ENCODE data around the gene EHD2.
"Not testable (repeated sequence)": the region's sequence is repeated elsewhere in the genome, so short reads cannot be mapped to it uniquely, and the experiment has no call there.

Gene EHD2

GRCh38 chr19:47754206-47755064, 41.2 kb downstream of the EHD2 start:
- DNase-seq: no peak

- DNase-seq: no peak
Measured at GRCh38 chr19:47755065-47755761, 42.0 kb downstream of the EHD2 start.

- DNase-seq: no peak
Measured at GRCh38 chr19:47755762-47756626, 42.8 kb downstream of the EHD2 start.

- DNase-seq: no peak
Measured at GRCh38 chr19:47756627-47756929, 43.4 kb downstream of the EHD2 start.

- DNase-seq: no peak
Measured at GRCh38 chr19:47756953-47757608, 43.9 kb downstream of the EHD2 start.

GRCh38 chr19:47757617-47758442, 44.6 kb downstream of the EHD2 start:
- no peak for DNase-seq

GRCh38 chr19:47758443-47758804, 45.2 kb downstream of the EHD2 start:
- DNase-seq: no peak

- no peak for DNase-seq
Measured at GRCh38 chr19:47760632-47760999, 47.4 kb downstream of the EHD2 start.

- no peak for DNase-seq
Measured at GRCh38 chr19:47761566-47761965, 48.3 kb downstream of the EHD2 start.

GRCh38 chr19:47762151-47762550, 48.9 kb downstream of the EHD2 start:
- DNase-seq: no peak

- no peak for DNase-seq
Measured at GRCh38 chr19:47762615-47763308, 49.5 kb downstream of the EHD2 start.

GRCh38 chr19:47764705-47765104, 51.5 kb downstream of the EHD2 start:
- not testable (repeated sequence) for DNase-seq

- peak; percentile 12 for DNase-seq
Measured at GRCh38 chr19:47765523-47766358, 52.5 kb downstream of the EHD2 start.

- no peak for DNase-seq
Measured at GRCh38 chr19:47766359-47766620, 53.1 kb downstream of the EHD2 start.

- DNase-seq: no peak
Measured at GRCh38 chr19:47766670-47767069, 53.4 kb downstream of the EHD2 start.

- DNase-seq: no peak
Measured at GRCh38 chr19:47767349-47767748, 54.1 kb downstream of the EHD2 start.

GRCh38 chr19:47768604-47769003, 55.4 kb downstream of the EHD2 start:
- no peak for DNase-seq

GRCh38 chr19:47769534-47769933, 56.3 kb downstream of the EHD2 start:
- DNase-seq: no peak

GRCh38 chr19:47771291-47771690, 58.1 kb downstream of the EHD2 start:
- not testable (repeated sequence) for DNase-seq

GRCh38 chr19:47776568-47776967, 63.3 kb downstream of the EHD2 start:
- no peak for DNase-seq

All from effector CD8-positive, alpha-beta T cell (primary cell).